H1 (cell line): Measurements from ENCODE around the gene PPP1R1C.

Source experiments
- BCL11A ChIP-seq, 2 experiments: IDR thresholded peaks; one replicate each; pipeline ENCODE4 v1.6.1; 2011; ENCODE audit warnings: low read depth in 2 of 2, low read length in 2 of 2, mild to moderate bottlenecking in 2 of 2
- EP300 ChIP-seq, 2 experiments: IDR thresholded peaks; 1 replicate in 1 of 2; 2 replicates in 1 of 2; pipeline ENCODE4 v1.6.1; 2011 to 2012; ENCODE audit warnings: low read depth in 2 of 2, low read length in 2 of 2, mild to moderate bottlenecking in 2 of 2, borderline replicate concordance in 1 of 2, inconsistent platforms in 1 of 2, moderate library complexity in 1 of 2
- POLR2A ChIP-seq, 2 experiments: IDR thresholded peaks; 1 replicate in 1 of 2; 2 replicates in 1 of 2; pipeline ENCODE4 v1.6.1; 2011; ENCODE audit warnings: low read depth in 2 of 2, low read length in 2 of 2, mild to moderate bottlenecking in 2 of 2; ENCODE audit errors: control extremely low read depth in 1 of 2
- POLR2AphosphoS5 ChIP-seq: IDR thresholded peaks from 2 replicates; pipeline ENCODE4 v1.6.1; 2011; ENCODE audit warnings: low read depth, low read length
- TF ChIP-seq, protein P1 (sequence below), 3 experiments: IDR thresholded peaks; 1 replicate in 2 of 3; 2 replicates in 1 of 3; pipeline versions ENCODE4 v1.5.1 to v1.6.1; 2011; ENCODE audit warnings: low read length in 3 of 3, mild to moderate bottlenecking in 3 of 3, inconsistent platforms in 2 of 3, low read depth in 1 of 3, moderate library complexity in 1 of 3; ENCODE audit not compliant: insufficient read depth in 1 of 3; ENCODE audit errors: control extremely low read depth in 1 of 3

DNA sequence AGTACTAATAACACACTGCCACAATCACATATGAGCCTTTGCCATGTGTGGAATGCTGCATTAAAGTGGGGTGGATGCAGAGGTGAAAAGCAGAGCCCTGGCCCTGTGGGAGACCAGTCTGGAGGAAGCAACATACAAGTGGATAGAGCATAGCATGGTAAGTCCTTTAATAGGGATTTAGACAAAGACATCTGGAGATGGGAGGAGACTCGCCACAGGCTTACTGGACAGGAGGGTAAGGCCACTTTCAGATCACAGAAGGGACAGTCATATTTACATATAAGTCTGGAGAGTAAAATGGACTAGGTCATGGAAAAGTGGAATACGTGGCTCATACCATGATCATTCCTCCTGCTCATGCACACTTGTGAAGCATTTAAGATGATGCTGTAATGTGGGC is 84.3 kb downstream of the PPP1R1C start:
- TF ChIP-seq POLR2A (IDR thresholded peaks at IDR 0.05; ENCODE audit: control extremely low read depth in 1 of 2, low read depth in 2 of 2, low read length in 2 of 2), result no peak
- no peak for TF ChIP-seq EP300 (IDR thresholded peaks at IDR 0.05; ENCODE audit: borderline replicate concordance in 1 of 2, low read depth in 2 of 2, low read length in 2 of 2)
- no peak for TF ChIP-seq BCL11A (IDR thresholded peaks at IDR 0.05; ENCODE audit: low read depth in 2 of 2, low read length in 2 of 2)
- TF ChIP-seq, protein P1, sequence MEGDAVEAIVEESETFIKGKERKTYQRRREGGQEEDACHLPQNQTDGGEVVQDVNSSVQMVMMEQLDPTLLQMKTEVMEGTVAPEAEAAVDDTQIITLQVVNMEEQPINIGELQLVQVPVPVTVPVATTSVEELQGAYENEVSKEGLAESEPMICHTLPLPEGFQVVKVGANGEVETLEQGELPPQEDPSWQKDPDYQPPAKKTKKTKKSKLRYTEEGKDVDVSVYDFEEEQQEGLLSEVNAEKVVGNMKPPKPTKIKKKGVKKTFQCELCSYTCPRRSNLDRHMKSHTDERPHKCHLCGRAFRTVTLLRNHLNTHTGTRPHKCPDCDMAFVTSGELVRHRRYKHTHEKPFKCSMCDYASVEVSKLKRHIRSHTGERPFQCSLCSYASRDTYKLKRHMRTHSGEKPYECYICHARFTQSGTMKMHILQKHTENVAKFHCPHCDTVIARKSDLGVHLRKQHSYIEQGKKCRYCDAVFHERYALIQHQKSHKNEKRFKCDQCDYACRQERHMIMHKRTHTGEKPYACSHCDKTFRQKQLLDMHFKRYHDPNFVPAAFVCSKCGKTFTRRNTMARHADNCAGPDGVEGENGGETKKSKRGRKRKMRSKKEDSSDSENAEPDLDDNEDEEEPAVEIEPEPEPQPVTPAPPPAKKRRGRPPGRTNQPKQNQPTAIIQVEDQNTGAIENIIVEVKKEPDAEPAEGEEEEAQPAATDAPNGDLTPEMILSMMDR (IDR thresholded peaks at IDR 0.05; ENCODE audit: control extremely low read depth in 1 of 3, insufficient read depth in 1 of 3, low read depth in 1 of 3, low read length in 3 of 3), result no peak
- TF ChIP-seq POLR2AphosphoS5, result no peak
